Nasal cavity respiratory epithelium epithelial cell of viscerocranial mucosa (primary cell): Measurements from ENCODE around the gene HIP1R. TPM values are rescaled to one million over a fixed set of nuclear protein-coding genes. Genes with fewer than 3 reads are reported as not detected.

Experiments used
- total RNA-seq: library from RNA; depleted of rRNA; stranded (reverse); fragments of >200 nt; gene quantifications from 2 replicates; pipeline ENCODE4 v1.2.3, GENCODE V29; 2014

Gene HIP1R, protein sequence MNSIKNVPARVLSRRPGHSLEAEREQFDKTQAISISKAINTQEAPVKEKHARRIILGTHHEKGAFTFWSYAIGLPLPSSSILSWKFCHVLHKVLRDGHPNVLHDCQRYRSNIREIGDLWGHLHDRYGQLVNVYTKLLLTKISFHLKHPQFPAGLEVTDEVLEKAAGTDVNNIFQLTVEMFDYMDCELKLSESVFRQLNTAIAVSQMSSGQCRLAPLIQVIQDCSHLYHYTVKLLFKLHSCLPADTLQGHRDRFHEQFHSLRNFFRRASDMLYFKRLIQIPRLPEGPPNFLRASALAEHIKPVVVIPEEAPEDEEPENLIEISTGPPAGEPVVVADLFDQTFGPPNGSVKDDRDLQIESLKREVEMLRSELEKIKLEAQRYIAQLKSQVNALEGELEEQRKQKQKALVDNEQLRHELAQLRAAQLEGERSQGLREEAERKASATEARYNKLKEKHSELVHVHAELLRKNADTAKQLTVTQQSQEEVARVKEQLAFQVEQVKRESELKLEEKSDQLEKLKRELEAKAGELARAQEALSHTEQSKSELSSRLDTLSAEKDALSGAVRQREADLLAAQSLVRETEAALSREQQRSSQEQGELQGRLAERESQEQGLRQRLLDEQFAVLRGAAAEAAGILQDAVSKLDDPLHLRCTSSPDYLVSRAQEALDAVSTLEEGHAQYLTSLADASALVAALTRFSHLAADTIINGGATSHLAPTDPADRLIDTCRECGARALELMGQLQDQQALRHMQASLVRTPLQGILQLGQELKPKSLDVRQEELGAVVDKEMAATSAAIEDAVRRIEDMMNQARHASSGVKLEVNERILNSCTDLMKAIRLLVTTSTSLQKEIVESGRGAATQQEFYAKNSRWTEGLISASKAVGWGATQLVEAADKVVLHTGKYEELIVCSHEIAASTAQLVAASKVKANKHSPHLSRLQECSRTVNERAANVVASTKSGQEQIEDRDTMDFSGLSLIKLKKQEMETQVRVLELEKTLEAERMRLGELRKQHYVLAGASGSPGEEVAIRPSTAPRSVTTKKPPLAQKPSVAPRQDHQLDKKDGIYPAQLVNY
- total RNA-seq, result 33.8 and 50.9 TPM in 2 replicates

DNA sequence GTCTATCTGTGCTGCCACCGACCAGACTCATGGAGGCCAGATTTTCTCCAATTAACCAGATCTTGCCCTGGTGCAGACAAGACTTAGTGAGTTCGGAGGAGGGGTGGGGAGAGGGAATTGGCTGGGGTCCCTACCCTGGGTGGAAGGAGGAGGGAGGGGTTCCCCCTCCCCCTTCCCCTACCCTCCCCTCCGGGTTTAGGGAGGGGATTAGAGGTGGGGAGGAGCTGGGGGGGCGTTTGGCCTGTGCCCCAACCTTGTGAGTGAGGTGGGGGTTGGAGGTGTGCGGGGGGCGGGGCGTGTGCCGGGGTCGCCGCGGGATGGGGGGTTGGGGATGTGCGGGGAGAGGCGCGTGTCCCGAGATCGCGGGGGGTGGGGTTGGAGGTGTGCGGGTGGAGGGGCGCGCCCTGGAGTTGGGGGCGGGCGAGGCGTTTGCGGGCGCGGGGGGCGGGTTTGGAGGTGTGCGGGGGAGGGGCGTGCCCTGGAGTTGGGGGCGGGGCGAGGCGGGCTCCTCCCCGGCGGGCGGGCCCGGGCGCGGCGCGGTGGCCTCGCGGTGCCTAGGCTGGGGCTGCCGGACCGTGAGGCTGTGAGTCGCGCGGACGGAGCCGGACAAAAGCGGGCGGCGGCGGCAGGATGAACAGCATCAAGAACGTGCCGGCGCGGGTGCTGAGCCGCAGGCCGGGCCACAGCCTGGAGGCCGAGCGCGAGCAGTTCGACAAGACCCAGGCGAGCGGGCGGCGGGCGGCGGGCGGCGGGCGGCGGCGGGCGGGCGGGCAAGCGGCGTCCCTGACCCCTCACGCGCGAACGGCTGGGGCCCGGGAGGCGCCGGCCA is at the start of gene HIP1R:
Gene HIP1R (plus strand): TSS at position 537 of the 829 bp plus-strand sequence. CDS start 94 bp downstream, at position 631.

DNA sequence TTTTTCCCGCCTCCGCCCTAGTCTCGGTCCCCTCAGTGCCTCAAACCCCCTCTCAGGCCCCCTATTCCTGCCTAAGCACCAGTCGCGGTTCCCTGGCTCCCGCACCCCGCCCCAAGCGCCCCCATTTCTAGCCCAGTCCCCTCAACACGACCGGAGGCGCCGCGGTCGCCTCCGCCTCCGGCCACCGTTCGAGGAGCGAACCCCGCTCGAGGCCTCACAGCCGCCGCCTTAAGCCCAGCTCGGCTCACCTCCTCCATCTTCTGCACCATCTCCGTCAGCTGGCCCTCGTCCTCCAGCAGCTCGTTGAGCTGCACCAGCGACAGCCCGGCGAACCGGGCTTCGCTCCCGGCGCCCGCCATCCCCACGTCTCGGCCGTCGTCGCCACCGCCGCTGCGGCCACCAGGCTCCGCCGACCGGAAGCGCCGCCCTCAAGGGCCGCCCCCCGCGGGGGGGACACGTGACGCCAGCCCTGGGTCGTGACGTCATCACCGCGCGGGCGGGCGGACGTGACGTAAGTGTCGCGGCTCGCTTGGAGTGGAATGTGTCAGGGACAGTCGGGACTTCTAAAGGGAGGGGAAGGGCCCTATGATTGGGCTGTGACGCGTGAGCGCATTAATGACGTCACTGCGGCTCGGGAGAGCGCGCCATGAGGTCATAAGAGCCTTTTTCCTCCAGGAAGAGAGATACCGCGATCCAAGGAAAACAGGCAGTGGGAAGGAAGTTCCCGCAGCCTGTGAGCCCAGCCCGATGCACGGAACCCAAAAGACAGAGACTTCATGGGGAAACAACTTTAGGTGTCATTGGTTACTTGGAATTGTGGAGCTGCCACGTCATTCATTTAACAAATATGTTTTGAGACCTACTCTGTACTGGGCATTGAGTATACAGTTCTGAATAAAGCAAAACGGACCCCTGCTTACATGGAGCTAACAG is 60.7 kb downstream of the HIP1R start, which contains the start of gene VPS37B:
Gene VPS37B (minus strand): TSS at position 421 of the 933 bp plus-strand sequence. CDS start 62 bp downstream, at position 359.

Other genes with a start within 250 kb of the HIP1R start
- 3.4 and 4.5 TPM in 2 replicates for gene HCAR2, start 132.1 kb upstream of the HIP1R start, total RNA-seq
- gene HCAR3, start 118.6 kb upstream of the HIP1R start, total RNA-seq, result 0.68 and 4.0 TPM in 2 replicates
- gene HCAR1, start 104.6 kb upstream of the HIP1R start, total RNA-seq, result not detected in 2 replicates
- gene DENR, start 82.6 kb upstream of the HIP1R start, total RNA-seq, result 42.6 and 46.1 TPM in 2 replicates
- 0.78 and 1.0 TPM in 2 replicates for gene CCDC62, start 60.9 kb upstream of the HIP1R start, total RNA-seq
- 23.2 and 36.5 TPM in 2 replicates for gene VPS37B, start 60.7 kb downstream of the HIP1R start, total RNA-seq
- 3.4 and 5.0 TPM in 2 replicates for gene ABCB9, start 131.0 kb downstream of the HIP1R start, total RNA-seq
- gene OGFOD2, start 139.8 kb downstream of the HIP1R start, total RNA-seq, result 10.6 TPM in 2 replicates
- 111 and 160 TPM in 2 replicates for gene ARL6IP4, start 145.2 kb downstream of the HIP1R start, total RNA-seq